HS-5 (cell line): ENCODE data around the gene NLGN4Y.
"Not testable (repeated sequence)": the region's sequence is repeated elsewhere in the genome, so short reads cannot be mapped to it uniquely, and the experiment has no call there.

Experiments
- DNase-seq: peaks from one replicate; pipeline ENCODE4 v3.0.0-alpha.2; 2012; ENCODE audit warnings: low read depth

NLGN4Y gene

DNA sequence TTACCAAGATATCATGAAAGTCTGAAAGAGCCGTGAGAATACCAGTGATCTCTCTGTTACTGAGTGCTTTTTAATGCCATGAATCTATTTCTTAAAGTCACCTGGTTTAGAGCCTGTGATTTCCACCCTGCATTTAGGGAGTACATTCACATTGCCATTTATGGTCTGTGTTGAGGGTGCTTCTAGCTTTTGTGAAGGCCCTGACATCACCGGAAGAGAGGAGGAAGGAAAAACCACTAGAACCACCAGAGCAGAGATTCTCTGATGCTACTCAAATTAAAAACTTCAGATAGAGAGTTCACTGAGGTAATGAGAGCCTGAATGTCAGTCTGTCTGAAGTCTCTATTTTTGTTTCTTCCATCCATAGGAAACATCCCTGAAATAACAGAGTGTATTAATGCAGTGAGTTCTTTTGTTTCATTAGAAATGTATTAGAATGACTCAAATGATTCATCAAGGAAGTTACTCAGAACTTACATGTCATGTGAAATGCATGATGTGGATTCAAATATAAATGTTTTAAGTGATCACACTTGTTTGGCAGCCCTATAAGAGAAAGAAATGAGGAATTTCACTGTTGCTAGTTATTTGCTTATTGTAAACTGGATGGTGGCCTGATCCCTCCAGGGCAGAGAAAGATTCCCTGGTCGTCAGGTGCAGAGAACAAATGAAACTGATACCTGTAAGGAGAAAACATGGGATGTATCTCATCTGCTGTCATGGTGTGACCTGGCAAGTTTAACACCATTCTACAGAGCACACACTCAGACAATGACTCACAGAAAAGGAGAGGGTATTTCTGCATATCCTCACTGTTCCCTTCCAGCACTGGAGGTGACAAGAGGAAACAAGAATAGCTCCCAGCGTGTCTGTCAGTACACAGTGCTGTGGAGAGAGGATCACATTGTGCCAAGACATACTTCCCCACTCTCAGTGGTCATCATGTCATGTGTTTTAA, 310.1 kb downstream of the NLGN4Y start:
- DNase-seq = peak; percentile 47

- no peak for DNase-seq
These were observed 313.1 kb downstream of the NLGN4Y start for GRCh38 chrY:14837466-14837865.

GRCh38 chrY:14850734-14851133, 326.4 kb downstream of the NLGN4Y start:
- DNase-seq = no peak

GRCh38 chrY:14860448-14860847, 336.1 kb downstream of the NLGN4Y start:
- DNase-seq = no peak

DNA sequence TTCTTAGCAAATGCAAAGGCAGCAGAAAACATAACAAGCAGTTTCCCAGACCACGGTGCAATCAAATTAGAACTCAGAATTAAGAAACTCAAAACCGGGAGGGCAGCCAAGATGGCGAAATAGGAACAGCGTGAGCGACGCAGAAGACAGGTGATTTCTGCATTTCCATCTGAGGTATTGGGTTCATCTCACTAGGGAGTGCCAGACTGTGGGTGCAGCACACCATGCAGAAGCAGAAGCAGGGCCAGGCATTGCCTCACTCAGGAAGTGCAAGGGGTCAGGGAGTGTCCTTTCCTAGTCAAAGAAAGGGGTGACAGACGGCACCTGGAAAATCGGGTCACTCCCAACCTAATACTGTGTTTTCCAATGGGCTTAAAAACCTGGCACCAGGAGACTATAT, 336.7 kb downstream of the NLGN4Y start:
- not testable (repeated sequence) for DNase-seq

GRCh38 chrY:14871971-14872370, 347.6 kb downstream of the NLGN4Y start:
- DNase-seq = no peak
